K562 (cell line): Measurements from ENCODE around the gene GAB1. TPM values are rescaled to one million over a fixed set of nuclear protein-coding genes. Genes with fewer than 3 reads are reported as not detected.

Source experiments
- CHD4 ChIP-seq: fragments of 200-600 bp; sonication (generic); IDR thresholded peaks from 3 replicates; pipeline ENCODE4 v1.6.1; 2012; ENCODE audit warnings: low read depth, mild to moderate bottlenecking, mixed read lengths, low read length, inconsistent platforms; ENCODE audit not compliant: insufficient read depth, insufficient replicate concordance, poor library complexity, severe bottlenecking
- DNMT1 ChIP-seq: fragments of 450-650 bp; IDR thresholded peaks from 2 replicates; pipeline ENCODE4 v1.6.1; 2016; ENCODE audit warnings: antibody characterized with exemption, mild to moderate bottlenecking
- ESRRB ChIP-seq: fragments of 250-450 bp; sonication (Bioruptor Pico); IDR thresholded peaks from 2 replicates; pipeline ENCODE4 v1.5.0; 2020; ENCODE audit warnings: mild to moderate bottlenecking, moderate library complexity, borderline replicate concordance
- FOXM1 ChIP-seq, 2 experiments: fragments of 450-650 bp in 1 of 2; sonication (generic) in 1 of 2; formaldehyde crosslinking in 1 of 2; IDR thresholded peaks; 2 replicates each; pipeline versions ENCODE4 v1.6.1 to v1.9.0; 2017 to 2022; ENCODE audit warnings: low read depth in 2 of 2, mild to moderate bottlenecking in 2 of 2, missing genetic modification reagents in 1 of 2, moderate library complexity in 1 of 2
- GABPB1 ChIP-seq: sonication (generic); formaldehyde crosslinking; IDR thresholded peaks from 2 replicates; pipeline ENCODE4 v1.8.0; 2022; ENCODE audit warnings: mild to moderate bottlenecking, missing genetic modification reagents
- HDAC6 ChIP-seq: IDR thresholded peaks from 2 replicates; pipeline ENCODE4 v1.6.1; 2012; ENCODE audit warnings: low read depth, mild to moderate bottlenecking, control low read depth, inconsistent platforms, low read length, moderate library complexity
- HMGXB4 ChIP-seq: sonication (generic); formaldehyde crosslinking; IDR thresholded peaks from 2 replicates; pipeline ENCODE4 v1.8.1; 2023; ENCODE audit warnings: mild to moderate bottlenecking, missing genetic modification reagents
- KDM1A ChIP-seq, 2 experiments: fragments of 450-650 bp; IDR thresholded peaks; 2 replicates each; pipeline ENCODE4 v1.6.1; 2016; ENCODE audit warnings: mild to moderate bottlenecking in 2 of 2
- KLF10 ChIP-seq: fragments of 250-450 bp; sonication (Bioruptor Pico); IDR thresholded peaks from 2 replicates; pipeline ENCODE4 v1.6.1; 2021; ENCODE audit warnings: matching md5 sums
- KLF13 ChIP-seq: fragments of 450-650 bp; IDR thresholded peaks from 2 replicates; pipeline ENCODE4 v1.6.1; 2016; ENCODE audit warnings: missing genetic modification characterization, low read depth, mild to moderate bottlenecking, missing compliant biosample characterization, moderate library complexity, borderline replicate concordance
- MEF2A ChIP-seq: IDR thresholded peaks from 2 replicates; pipeline ENCODE4 v1.6.1; 2011; ENCODE audit warnings: low read depth, mild to moderate bottlenecking, low read length, moderate library complexity; ENCODE audit not compliant: control insufficient read depth
- NRF1 ChIP-seq, 2 experiments: fragments of 450-650 bp; IDR thresholded peaks in 1 of 2; conservative IDR thresholded peaks in 1 of 2; 2 replicates each; pipeline ENCODE4 v1.6.1; 2014; ENCODE audit warnings: mild to moderate bottlenecking in 2 of 2
- POLR2G ChIP-seq: fragments of 200-400 bp; formaldehyde crosslinking; IDR thresholded peaks from 2 replicates; pipeline ENCODE4 v1.6.1; 2017; ENCODE audit warnings: low read depth, mild to moderate bottlenecking, antibody characterized with exemption, low read length, moderate library complexity
- PYGO2 ChIP-seq: fragments of 450-650 bp; IDR thresholded peaks from 2 replicates; pipeline ENCODE4 v1.6.1; 2016; ENCODE audit warnings: mild to moderate bottlenecking, missing genetic modification characterization, moderate library complexity, missing compliant biosample characterization
- SETDB1 ChIP-seq: IDR thresholded peaks from one replicate; pipeline ENCODE4 v1.6.1; 2012; ENCODE audit warnings: low read length, control low read depth, inconsistent platforms
- SMAD2 ChIP-seq: fragments of 150-350 bp; IDR thresholded peaks from 2 replicates; pipeline ENCODE4 v1.6.1; 2014; ENCODE audit warnings: low read depth, mild to moderate bottlenecking, low read length
- SP2 ChIP-seq: IDR thresholded peaks from 2 replicates; pipeline ENCODE4 v1.6.1; 2011; ENCODE audit warnings: mild to moderate bottlenecking, low read depth, low read length, moderate library complexity; ENCODE audit not compliant: poor library complexity, severe bottlenecking; ENCODE audit errors: extremely low read depth
- TEAD1 ChIP-seq, 2 experiments: fragments of 450-650 bp in 1 of 2; sonication (generic) in 1 of 2; formaldehyde crosslinking; IDR thresholded peaks; 2 replicates each; pipeline versions ENCODE4 v1.4.0 to v1.8.0; 2020 to 2022; ENCODE audit warnings: mild to moderate bottlenecking in 2 of 2, missing genetic modification reagents in 1 of 2
- TRIM28 ChIP-seq: fragments of 450-650 bp; IDR thresholded peaks from 2 replicates; pipeline ENCODE4 v1.6.1; 2017
- ZKSCAN8 ChIP-seq: fragments of 200-800 bp; sonication (Bioruptor generic); IDR thresholded peaks from 2 replicates; pipeline ENCODE4 v1.6.1; 2016; ENCODE audit warnings: missing genetic modification characterization, missing compliant biosample characterization
- ZNF224 ChIP-seq: sonication (generic); formaldehyde crosslinking; IDR thresholded peaks from 2 replicates; pipeline ENCODE4 v1.8.0; 2022; ENCODE audit warnings: mild to moderate bottlenecking, missing genetic modification reagents
- ZNF311 ChIP-seq: fragments of 250-450 bp; sonication (Bioruptor Pico); IDR thresholded peaks from 2 replicates; pipeline ENCODE4 v1.4.0; 2020; ENCODE audit warnings: mild to moderate bottlenecking, moderate library complexity
- polyA plus RNA-seq, 8 experiments: library from polyadenylated mRNA; depleted of rRNA in 4 of 8; stranded (reverse) in 5 of 8; unstranded in 3 of 8; fragments of >200 nt; fragmentation: Nextera tagmentation in 2 of 8; fragmentation: Illumina TruSeq in 1 of 8; extraction: Ambion mirVana in 2 of 8; extraction: Trizol in 1 of 8; gene quantifications; 2 replicates each; pipeline versions ENCODE4 v1.2.1 to v1.2.3, GENCODE V29; 2011 to 2014; ENCODE audit warnings: inconsistent platforms in 1 of 8, missing spikeins in 1 of 8
- total RNA-seq, 7 experiments: library from RNA; depleted of rRNA in 6 of 7; stranded (reverse); fragments of >200 nt in 6 of 7; fragmentation: Illumina TruSeq in 2 of 7; extraction: Trizol in 2 of 7; gene quantifications; 2 replicates each; pipeline versions ENCODE4 v1.2.1 to v1.2.3, GENCODE V29; 2011 to 2021; ENCODE audit warnings: low replicate concordance in 1 of 7
- TF ChIP-seq, protein P1 (sequence below): fragments of 250-450 bp; sonication (Bioruptor Pico); IDR thresholded peaks from 2 replicates; pipeline ENCODE4 v1.8.0; 2022; ENCODE audit warnings: inconsistent platforms, mild to moderate bottlenecking, moderate library complexity, borderline replicate concordance
- TF ChIP-seq, protein P2 (sequence below): sonication (generic); formaldehyde crosslinking; IDR thresholded peaks from 2 replicates; pipeline ENCODE4 v1.8.1; 2023; ENCODE audit warnings: mild to moderate bottlenecking, missing genetic modification reagents

The GAB1 gene
- total and polyA plus RNA-seq, 9 of the 15 experiments (the other 6 are each of a cell fraction or from before 2014, with no cell fraction given): 1.3 to 14.6 (median 7.5) TPM

DNA sequence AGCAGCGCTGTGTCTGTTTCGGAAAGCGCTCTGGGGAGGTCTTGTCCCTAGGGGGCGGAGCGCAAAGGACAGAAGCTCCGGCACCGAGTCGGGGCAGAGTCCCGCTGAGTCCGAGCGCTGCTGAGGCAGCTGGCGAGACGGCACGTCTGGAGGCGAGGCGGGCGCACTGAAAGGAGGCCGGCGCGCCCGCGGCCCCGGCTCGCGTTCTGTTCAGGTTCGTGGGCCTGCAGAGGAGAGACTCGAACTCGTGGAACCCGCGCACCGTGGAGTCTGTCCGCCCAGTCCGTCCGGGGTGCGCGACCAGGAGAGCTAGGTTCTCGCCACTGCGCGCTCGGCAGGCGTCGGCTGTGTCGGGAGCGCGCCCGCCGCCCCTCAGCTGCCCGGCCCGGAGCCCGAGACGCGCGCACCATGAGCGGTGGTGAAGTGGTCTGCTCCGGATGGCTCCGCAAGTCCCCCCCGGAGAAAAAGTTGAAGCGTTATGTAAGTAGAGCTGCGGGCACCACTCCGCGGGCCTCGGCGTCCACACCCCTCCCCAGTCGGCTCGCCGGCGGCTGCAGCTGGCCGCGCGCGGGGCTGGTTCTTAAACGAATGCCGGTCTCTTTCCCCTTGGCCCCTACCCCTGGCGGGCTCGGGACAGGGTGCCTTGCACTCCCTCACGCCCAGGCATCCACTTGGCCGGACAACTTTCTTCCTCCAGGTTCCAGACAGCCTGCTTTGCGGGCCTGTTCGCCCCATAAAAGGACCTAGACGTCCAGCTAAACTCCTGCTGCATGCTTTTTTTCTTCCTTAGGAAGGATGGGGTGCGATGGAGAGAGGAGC lies at the start of gene GAB1 (continued):
- TF ChIP-seq MEF2A (no peak), DNMT1 (no peak), NRF1 (conservative IDR thresholded peaks at IDR 0.05 in 1 of 2, IDR thresholded peaks at IDR 0.05 in 1 of 2) (peak; percentile 53 to 66; a peak in 3 of 4 replicates), ZNF311 (CRISPR knock-in tag) (no peak), KLF13 (tag) (no peak), ZNF224 (no peak), KDM1A (IDR thresholded peaks at IDR 0.05) (no peak), PYGO2 (tag) (no peak), TEAD1 (CRISPR knock-in tag; IDR thresholded peaks at IDR 0.05) (peak in 1 of 2 experiments; percentile 53; a peak in 1 of 4 replicates), KLF10 (CRISPR knock-in tag) (no peak), HDAC6 (no peak), TRIM28 (no peak), SETDB1 (no peak), SMAD2 (no peak), SP2 (no peak), ZKSCAN8 (CRISPR knock-in tag) (no peak; the same call in 1 of the 2 replicates), FOXM1 (IDR thresholded peaks at IDR 0.05; ENCODE audit: low read depth) (no peak), FOXM1 (CRISPR knock-in tag; IDR thresholded peaks at IDR 0.05; ENCODE audit: low read depth) (0 out of 2 replicates have a peak, but pooled peaks have one; percentile 51), HMGXB4 (CRISPR knock-in tag) (no peak), GABPB1 (CRISPR knock-in tag) (no peak), CHD4 (no peak), ESRRB (CRISPR knock-in tag) (no peak), POLR2G (peak; percentile 77)
- TF ChIP-seq, protein P1, sequence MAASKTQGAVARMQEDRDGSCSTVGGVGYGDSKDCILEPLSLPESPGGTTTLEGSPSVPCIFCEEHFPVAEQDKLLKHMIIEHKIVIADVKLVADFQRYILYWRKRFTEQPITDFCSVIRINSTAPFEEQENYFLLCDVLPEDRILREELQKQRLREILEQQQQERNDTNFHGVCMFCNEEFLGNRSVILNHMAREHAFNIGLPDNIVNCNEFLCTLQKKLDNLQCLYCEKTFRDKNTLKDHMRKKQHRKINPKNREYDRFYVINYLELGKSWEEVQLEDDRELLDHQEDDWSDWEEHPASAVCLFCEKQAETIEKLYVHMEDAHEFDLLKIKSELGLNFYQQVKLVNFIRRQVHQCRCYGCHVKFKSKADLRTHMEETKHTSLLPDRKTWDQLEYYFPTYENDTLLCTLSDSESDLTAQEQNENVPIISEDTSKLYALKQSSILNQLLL (CRISPR knock-in tag): no peak
- TF ChIP-seq, protein P2, sequence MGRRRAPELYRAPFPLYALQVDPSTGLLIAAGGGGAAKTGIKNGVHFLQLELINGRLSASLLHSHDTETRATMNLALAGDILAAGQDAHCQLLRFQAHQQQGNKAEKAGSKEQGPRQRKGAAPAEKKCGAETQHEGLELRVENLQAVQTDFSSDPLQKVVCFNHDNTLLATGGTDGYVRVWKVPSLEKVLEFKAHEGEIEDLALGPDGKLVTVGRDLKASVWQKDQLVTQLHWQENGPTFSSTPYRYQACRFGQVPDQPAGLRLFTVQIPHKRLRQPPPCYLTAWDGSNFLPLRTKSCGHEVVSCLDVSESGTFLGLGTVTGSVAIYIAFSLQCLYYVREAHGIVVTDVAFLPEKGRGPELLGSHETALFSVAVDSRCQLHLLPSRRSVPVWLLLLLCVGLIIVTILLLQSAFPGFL (CRISPR knock-in tag): no peak
